GF-D8 (cell line): ENCODE data around the gene RNGTT.
"Not testable (repeated sequence)": the region's sequence is repeated elsewhere in the genome, so short reads cannot be mapped to it uniquely, and the experiment has no call there.

Source experiments
- DNase-seq: peaks from one replicate; lab custom pipeline; 2025; lab: John Stamatoyannopoulos, UW

Gene RNGTT

GRCh38 chr6:88808381-88808780, 155.0 kb downstream of the RNGTT start:
- no peak for DNase-seq

GRCh38 chr6:88807622-88808021, 155.8 kb downstream of the RNGTT start:
- DNase-seq = no peak

- DNase-seq = no peak
Measured at GRCh38 chr6:88806728-88807127, 156.7 kb downstream of the RNGTT start.

GRCh38 chr6:88804701-88805100, 158.7 kb downstream of the RNGTT start:
- DNase-seq = no peak

GRCh38 chr6:88785478-88785877, 177.9 kb downstream of the RNGTT start:
- DNase-seq = no peak

- peak; percentile 16 for DNase-seq
Measured at GRCh38 chr6:88780714-88781389, 182.6 kb downstream of the RNGTT start.

GRCh38 chr6:88775866-88776571, 187.4 kb downstream of the RNGTT start:
- no peak for DNase-seq

GRCh38 chr6:88768114-88768513, 195.3 kb downstream of the RNGTT start:
- not testable (repeated sequence) for DNase-seq

GRCh38 chr6:88764081-88764480, 199.3 kb downstream of the RNGTT start:
- no peak for DNase-seq

- DNase-seq = no peak
Measured at GRCh38 chr6:88763160-88763559, 200.3 kb downstream of the RNGTT start.

GRCh38 chr6:88761237-88762031, 202.0 kb downstream of the RNGTT start:
- DNase-seq = no peak

- no peak for DNase-seq
Measured at GRCh38 chr6:88760091-88760490, 203.3 kb downstream of the RNGTT start.

- DNase-seq = no peak
Measured at GRCh38 chr6:88750936-88751335, 212.5 kb downstream of the RNGTT start.

GRCh38 chr6:88749849-88750248, 213.6 kb downstream of the RNGTT start:
- DNase-seq = no peak

GRCh38 chr6:88748141-88748540, 215.3 kb downstream of the RNGTT start:
- no peak for DNase-seq

GRCh38 chr6:88741939-88742338, 221.5 kb downstream of the RNGTT start:
- no peak for DNase-seq

- DNase-seq = no peak
Measured at GRCh38 chr6:88741071-88741470, 222.3 kb downstream of the RNGTT start.

GRCh38 chr6:88734544-88734943, 228.9 kb downstream of the RNGTT start:
- no peak for DNase-seq

- DNase-seq = no peak
Measured at GRCh38 chr6:88730611-88731011, 232.8 kb downstream of the RNGTT start.

GRCh38 chr6:88728756-88729155, 234.7 kb downstream of the RNGTT start:
- DNase-seq = no peak

GRCh38 chr6:88726409-88726808, 237.0 kb downstream of the RNGTT start:
- not testable (repeated sequence) for DNase-seq

GRCh38 chr6:88725111-88725975, 238.1 kb downstream of the RNGTT start:
- DNase-seq = no peak
